HEK293 (cell line): ENCODE results near the gene HS1BP3.

Experiments used
- CTCF ChIP-seq: fragments of 450-650 bp; formaldehyde crosslinking; IDR thresholded peaks from 2 replicates; pipeline ENCODE4 v1.5.1; 2016; ENCODE audit warnings: missing biosample characterization, missing genetic modification characterization
- MEIS1 ChIP-seq: sonication (generic); formaldehyde crosslinking; IDR thresholded peaks from 2 replicates; pipeline ENCODE4 v1.8.1; 2022; ENCODE audit warnings: missing genetic modification reagents, mild to moderate bottlenecking, borderline replicate concordance
- ZBTB8A ChIP-seq: fragments of 450-650 bp; formaldehyde crosslinking; IDR thresholded peaks from 2 replicates; pipeline ENCODE4 v1.5.1; 2016; ENCODE audit warnings: missing biosample characterization, missing genetic modification characterization
- ZNF274 ChIP-seq, 2 experiments: fragments of 200-500 bp in 1 of 2; fragments of 450-650 bp in 1 of 2; sonication (Bioruptor generic) in 1 of 2; formaldehyde crosslinking in 1 of 2; IDR thresholded peaks; 2 replicates each; pipeline versions ENCODE4 v1.5.1 to v1.6.1; 2014 to 2016; ENCODE audit warnings: borderline replicate concordance in 1 of 2, inconsistent platforms in 1 of 2, low read length in 1 of 2, missing biosample characterization in 1 of 2, missing genetic modification characterization in 1 of 2
- ZNF324 ChIP-seq: fragments of 450-650 bp; formaldehyde crosslinking; IDR thresholded peaks from 2 replicates; pipeline ENCODE4 v1.5.1; 2016; ENCODE audit warnings: missing biosample characterization, missing genetic modification characterization
- TF ChIP-seq, protein P1 (sequence below): fragments of 450-650 bp; IDR thresholded peaks from 2 replicates; pipeline ENCODE4 v1.5.1; 2018; ENCODE audit warnings: missing biosample characterization, mild to moderate bottlenecking, missing genetic modification characterization

GRCh38 chr2:20597860-20598183 lies 53.1 kb downstream of the HS1BP3 start:
- TF ChIP-seq MEIS1 (no peak), CTCF (tag by site-specific recombination) (no peak), ZNF324 (no peak), ZBTB8A (tag by site-specific recombination) (no peak), ZNF274 (IDR thresholded peaks at IDR 0.05; ENCODE audit: low read length) (no peak), ZNF274 (tag by site-specific recombination; IDR thresholded peaks at IDR 0.05; ENCODE audit: borderline replicate concordance) (no peak)
- TF ChIP-seq, protein P1, sequence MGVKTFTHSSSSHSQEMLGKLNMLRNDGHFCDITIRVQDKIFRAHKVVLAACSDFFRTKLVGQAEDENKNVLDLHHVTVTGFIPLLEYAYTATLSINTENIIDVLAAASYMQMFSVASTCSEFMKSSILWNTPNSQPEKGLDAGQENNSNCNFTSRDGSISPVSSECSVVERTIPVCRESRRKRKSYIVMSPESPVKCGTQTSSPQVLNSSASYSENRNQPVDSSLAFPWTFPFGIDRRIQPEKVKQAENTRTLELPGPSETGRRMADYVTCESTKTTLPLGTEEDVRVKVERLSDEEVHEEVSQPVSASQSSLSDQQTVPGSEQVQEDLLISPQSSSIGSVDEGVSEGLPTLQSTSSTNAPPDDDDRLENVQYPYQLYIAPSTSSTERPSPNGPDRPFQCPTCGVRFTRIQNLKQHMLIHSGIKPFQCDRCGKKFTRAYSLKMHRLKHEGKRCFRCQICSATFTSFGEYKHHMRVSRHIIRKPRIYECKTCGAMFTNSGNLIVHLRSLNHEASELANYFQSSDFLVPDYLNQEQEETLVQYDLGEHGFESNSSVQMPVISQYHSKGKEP (tag by site-specific recombination): no peak
